Non-pigmented ciliary epithelial cell (primary cell): ENCODE data around the gene TMEM80.
"Not testable (repeated sequence)": the region's sequence is repeated elsewhere in the genome, so short reads cannot be mapped to it uniquely, and the experiment has no call there.

Experiments
- DNase-seq: peaks from one replicate; pipeline ENCODE4 v3.0.0-alpha.2; 2010; ENCODE audit warnings: low read depth

The TMEM80 gene

GRCh38 chr11:721247-721740, 25.7 kb downstream of the TMEM80 start:
- DNase-seq, result no peak

DNA sequence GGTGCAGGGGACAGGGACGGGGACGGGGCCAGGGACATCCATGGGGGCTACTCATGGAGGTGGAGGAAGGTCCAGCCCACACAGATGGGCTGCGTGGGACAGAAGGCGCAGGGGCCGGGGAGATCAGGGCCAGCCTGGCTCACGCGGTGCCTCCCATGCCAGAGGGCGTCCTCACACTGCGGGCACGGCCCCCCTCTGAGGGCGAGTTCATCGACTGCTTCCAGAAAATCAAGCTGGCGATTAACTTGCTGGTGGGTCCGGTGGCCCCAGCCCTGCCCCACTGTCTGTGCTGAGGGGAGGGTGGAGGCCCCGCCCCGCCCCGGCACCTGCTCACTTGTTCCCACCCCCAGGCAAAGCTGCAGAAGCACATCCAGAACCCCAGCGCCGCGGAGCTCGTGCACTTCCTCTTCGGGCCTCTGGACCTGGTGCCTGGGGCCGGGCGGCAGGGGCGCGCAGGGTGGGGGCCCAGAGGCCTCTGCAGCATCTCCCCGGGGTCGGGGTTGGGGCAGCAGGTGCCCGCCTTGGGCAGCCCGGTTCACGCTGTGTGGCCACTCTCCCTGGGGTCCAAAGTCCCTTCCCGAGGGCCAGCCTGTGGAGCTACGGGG, 26.2 kb downstream of the TMEM80 start:
- DNase-seq, result no peak

DNA sequence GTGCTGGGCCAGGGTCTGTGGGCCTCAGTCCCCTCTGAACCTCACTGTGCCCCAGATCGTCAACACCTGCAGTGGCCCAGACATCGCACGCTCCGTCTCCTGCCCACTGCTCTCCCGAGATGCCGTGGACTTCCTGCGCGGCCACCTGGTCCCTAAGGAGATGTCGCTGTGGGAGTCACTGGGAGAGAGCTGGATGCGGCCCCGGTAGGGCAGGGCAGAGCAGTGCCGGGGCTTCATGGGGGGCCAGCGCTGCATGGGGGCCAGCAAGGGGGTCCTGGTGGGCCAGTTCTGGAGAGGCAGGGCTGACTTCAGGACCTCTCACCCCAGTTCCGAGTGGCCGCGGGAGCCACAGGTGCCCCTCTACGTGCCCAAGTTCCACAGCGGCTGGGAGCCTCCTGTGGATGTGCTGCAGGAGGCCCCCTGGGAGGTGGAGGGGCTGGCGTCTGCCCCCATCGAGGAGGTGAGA, 26.8 kb downstream of the TMEM80 start:
- no peak for DNase-seq

DNA sequence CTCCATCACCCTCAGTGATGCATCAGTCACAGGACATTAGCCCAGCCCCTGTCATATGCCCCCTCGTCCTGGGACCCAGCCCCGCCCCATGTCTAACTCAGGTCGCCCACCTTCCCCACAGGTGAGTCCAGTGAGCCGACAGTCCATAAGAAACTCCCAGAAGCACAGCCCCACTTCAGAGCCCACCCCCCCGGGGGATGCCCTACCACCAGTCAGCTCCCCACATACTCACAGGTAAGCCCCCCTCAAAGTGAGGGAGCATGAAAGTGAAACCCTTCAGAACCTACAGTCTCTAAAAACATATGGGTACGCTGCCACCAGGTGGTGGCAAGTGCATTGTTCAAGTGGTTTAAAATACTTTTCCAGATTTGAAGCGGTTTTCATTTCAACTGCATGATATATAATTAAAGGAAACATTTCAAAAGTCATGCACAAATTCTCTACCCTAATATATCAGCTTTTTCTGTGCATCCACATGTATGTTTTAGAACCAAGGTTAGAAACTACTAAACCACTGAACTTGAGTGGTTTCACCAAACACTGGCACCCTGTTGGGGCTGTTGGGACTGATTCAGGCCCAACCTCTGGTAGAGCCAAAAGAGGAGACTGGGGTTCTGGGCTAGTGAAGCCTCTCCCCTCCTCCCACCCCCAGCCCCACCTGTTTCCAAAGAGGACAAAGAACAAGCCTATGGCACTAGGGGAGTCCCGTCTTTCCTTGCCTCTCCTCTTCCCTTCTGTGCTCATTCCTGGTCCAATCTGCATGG, 27.7 kb downstream of the TMEM80 start:
- DNase-seq, result peak; percentile 36

- DNase-seq, result no peak
Observed at GRCh38 chr11:724049-724777, 28.6 kb downstream of the TMEM80 start.

DNA sequence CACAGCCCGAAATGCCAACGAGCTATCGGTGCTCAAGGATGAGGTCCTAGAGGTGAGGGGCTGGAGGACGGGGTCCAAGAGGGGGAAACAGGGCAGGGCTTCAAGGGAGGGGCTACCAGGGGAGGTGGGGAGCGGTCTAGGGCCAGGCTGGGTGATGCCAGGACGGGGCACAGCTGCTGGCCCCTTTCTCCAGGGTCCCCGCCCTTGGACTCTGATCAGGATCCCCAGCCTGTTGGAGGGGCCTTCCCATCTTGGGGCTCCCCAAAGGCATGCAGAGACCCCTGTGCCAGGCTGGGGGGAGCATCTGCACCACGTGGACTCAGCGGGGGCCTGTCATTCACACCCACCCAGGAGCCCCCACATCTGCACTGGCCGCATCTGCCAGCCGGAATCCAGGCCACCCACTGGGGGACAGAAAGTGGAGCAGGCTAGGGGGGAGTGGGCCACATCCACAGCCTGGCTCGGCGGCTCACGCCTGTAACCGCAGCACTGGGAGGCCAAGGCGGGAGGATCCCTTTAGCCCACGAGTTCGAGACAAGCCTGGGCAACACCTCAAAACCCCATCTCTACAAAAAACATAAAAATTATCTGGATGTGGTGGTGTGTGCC, 29.3 kb downstream of the TMEM80 start:
- no peak for DNase-seq

- DNase-seq, result no peak
Observed at GRCh38 chr11:725624-726202, 30.1 kb downstream of the TMEM80 start.

- no peak for DNase-seq
Observed at GRCh38 chr11:726278-727220, 30.9 kb downstream of the TMEM80 start.

- DNase-seq, result no peak
Observed at GRCh38 chr11:727281-727701, 31.7 kb downstream of the TMEM80 start.

DNA sequence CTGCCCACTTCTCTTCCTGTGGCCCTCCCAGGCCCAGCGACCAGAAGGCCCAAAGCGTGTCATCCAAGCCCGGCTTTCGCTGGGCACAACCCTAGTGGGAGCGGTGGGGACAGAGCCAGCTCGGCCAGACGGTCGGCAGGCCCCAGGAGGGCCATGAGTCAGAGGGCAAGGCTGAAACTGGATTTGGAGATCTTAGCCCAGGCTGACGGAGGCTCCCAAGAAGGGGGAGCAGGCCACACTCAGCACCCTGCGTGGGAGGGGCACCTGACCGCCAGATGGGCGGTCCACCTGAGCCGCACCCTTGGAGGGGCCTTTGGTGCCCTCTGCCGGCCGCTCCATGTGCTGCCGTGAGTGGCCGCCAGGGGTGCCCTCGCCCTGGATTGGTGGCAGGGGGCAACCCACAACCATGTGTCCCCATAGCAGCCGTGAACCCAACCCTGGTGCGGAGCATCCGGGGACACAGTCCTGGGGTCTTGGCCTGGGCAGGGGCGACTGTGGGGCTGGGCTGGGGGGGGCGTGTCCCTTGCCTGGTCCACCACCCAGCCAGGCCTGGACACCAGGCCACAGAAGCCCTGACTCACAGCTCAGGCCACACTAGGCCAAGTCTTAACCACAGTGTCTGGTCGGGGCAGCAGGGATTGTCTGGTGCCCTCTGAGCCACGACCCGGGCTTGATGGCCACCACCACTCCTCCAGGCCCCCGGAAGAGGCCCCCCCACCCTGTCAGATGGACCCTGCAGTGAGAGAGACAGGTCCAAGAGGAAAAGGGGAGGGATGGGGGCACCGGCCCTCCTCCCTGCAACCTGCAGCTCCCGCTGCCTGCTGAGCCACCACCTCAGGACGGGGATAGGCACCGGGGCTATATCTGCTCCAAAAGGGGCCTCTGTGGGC, 32.5 kb downstream of the TMEM80 start:
- no peak for DNase-seq

DNA sequence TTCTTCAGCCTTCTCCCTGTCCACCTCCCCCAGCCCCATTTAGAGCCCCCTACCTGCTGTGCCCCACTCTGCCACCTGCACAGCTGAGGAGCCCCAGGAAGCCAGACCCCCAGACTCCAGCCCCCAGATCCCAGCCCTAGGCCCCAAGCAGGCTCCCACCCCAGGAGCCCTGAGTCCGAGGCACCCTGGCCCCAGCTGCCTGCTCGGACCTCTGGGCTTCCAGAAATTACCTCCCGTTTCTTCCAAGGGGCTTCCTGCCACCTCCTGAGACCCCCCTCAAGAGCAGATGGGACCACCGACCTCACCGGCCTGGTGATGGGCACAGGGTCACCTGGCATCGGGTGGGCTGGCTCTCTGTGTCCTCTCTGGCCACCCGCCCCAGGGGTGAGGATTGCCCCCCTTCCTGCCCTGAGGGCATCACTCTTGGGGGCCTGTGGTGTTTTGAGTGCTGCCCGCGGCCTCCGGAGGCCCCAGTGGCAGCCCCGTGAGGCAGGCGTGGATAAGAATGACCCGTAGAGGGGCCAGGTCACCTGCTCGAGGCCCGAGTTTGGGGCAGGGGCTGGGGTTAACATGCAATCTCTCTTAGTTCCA, 33.4 kb downstream of the TMEM80 start:
- no peak for DNase-seq

- DNase-seq, result no peak
Observed at GRCh38 chr11:729492-730074, 34.0 kb downstream of the TMEM80 start.

DNA sequence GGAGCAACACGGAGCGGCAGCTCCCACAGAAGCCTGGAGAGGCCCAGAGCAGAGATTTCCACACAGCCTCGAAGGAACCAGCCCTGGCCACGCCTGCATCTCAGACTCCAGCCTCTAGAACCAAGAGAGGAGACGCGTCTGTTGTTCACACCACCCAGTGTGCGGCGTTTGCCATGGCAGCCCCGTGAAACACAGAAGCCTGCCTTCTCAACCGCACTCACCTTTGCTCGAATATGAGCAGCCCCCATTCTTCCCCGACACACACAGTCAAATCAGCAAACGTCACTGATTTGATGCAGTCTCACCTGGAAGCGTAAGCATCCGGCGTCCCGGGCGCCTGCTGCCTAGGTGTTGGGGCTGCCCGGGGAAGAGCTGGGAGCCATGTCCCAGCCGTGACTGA, 37.5 kb downstream of the TMEM80 start:
- DNase-seq, result no peak

DNA sequence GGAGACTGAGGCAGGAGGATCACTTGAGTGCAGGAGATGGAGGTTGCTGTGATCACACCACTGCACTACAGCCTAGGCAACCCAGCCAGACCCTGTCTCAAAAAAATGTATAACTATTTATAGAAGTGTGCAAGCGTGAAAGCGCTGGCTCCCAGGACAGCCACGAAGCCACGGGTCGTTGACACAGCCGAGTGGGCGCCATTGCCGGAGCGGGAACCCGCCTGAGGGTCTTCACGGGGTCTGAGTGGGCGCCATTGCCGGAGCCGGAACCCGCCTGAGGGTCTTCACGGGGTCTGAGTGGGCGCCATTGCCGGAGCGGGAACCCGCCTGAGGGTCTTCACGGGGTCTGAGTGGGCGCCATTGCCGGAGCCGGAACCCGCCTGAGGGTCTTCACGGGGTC, 38.9 kb downstream of the TMEM80 start:
- not testable (repeated sequence) for DNase-seq

DNA sequence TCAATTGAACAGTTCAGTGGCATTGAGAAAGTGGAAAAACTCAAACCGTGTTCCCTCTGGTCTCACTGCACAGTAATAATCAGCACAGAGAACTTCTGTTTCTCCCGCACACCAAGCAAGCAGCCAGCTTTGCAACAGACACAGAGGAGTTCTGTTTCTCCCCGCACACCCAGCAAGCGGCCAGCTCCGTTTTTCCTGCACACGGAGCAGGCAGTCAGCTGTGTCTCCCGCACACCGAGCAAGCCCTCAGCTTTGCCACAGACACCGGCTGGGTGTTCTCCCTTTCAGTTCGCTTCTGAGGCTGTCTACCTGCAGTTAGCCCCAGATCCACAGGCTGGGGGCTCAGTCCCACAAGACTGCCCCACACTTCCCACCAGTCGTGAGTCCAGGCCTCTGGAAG, 41.8 kb downstream of the TMEM80 start:
- DNase-seq, result no peak

DNA sequence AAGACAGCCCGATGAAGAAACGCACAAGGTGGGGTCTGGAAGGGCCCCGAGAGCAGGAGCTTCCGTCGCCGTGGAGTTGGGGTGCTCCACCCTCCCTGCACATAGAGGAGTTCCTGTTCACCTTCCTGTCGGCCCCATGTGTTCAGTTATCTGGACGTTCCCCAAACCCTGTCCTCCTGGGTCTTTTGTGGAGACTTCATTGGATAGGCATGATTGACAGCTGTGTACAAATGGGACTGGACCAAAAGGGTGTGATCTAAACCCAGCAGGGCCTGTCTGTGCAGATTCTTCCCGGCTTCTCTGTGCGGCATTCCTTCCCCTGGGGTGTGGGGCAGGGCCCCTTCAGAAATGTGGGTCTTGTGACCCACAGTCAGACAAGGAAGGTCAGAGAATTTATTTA, 42.3 kb downstream of the TMEM80 start:
- not testable (repeated sequence) for DNase-seq

- no peak for DNase-seq
Observed at GRCh38 chr11:742156-742546, 46.5 kb downstream of the TMEM80 start.

DNA sequence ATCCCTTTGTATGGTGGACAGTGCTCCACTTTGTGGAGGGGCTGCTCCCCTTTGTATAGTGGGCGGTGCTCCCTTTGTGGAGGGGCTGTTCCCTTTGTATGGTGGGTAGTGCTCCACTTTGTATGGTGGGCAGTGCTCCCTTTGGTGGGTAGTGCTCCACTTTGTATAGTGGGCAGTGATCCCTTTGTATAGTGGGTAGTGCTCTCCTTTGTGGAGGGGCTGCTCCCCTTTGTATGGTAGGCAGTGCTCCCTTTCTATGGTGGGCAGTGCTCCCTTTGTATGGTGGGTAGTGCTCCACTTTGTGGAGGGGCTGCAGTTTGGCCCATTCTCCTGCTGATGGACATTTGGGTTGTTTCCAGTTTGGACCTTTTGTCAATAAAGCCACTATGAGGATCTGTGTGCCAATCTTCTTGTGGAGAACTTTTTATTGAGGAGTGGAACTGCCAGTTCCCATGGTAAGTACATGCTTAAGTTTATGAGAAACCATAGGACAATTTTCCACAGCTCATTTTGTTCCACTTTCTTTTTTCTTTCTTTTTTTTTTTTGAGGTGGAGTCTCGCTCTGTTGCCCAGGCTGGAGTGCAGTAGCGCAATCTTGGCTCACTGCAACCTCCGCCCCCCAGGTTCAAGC, 47.1 kb downstream of the TMEM80 start:
- DNase-seq, result no peak

DNA sequence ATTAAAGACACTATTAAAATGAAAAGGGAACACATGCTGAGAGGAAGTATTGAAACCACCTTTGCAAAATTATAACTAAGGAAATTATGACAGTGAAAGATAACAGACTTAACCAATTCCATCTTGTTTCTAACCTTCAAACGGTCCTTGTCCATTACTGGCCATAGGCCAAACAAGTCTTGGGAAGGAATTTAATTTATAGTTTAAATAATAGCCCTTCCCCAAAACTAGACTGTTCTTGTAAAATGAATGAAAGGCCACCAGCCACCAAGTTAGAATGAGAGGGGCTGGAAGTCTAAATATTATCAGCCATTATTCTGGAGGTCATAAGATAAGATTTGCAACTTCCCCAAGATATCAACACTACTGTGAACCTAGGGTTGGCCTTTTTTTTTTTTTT, 49.8 kb downstream of the TMEM80 start:
- DNase-seq, result no peak
